Fibroblast of pulmonary artery (primary cell): ENCODE data around the gene ITGA4.

Experiments
- DNase-seq: peaks from one replicate; pipeline ENCODE4 v3.0.0-alpha.2; 2010; ENCODE audit warnings: low read depth
- H3K4me3 ChIP-seq: replicated peaks from 2 replicates; pipeline ENCODE4 v1.5.1; 2011; ENCODE audit warnings: low read depth, mild to moderate bottlenecking, control low read depth, low read length, moderate library complexity
- CTCF ChIP-seq: IDR thresholded peaks from 2 replicates; pipeline ENCODE4 v1.5.1; 2011; ENCODE audit warnings: mild to moderate bottlenecking, control low read depth, low read length, inconsistent platforms; ENCODE audit errors: missing control alignments

Gene ITGA4

GRCh38 chr2:181499231-181499630, 42.0 kb downstream of the ITGA4 start:
- DNase-seq, result no peak
- no peak for TF ChIP-seq CTCF
- H3K4me3 ChIP-seq, result no peak overlapping the region

DNA sequence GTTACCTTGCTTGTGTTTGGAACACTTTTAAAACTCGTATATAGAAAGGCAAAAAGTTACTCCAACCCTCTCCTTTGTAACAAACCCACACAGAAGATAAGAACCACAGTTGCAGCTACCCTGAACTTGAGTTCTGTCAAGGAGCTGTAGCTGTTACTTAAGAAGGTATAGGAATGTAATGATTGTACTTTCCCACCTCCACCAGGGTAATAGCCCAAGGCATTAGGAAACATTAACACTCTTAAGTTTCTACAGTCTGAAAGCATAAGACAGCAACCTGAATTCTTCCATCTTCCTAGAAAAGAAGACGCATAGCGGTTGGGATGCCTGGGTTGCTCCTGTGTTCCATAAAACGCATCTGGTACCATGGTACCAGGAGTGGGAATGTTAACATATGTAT, 43.0 kb downstream of the ITGA4 start:
- no peak for TF ChIP-seq CTCF
- H3K4me3 ChIP-seq, result no peak overlapping the region
- no peak for DNase-seq

GRCh38 chr2:181515719-181516118, 58.5 kb downstream of the ITGA4 start:
- H3K4me3 ChIP-seq, result no peak overlapping the region
- DNase-seq, result no peak
- no peak for TF ChIP-seq CTCF

DNA sequence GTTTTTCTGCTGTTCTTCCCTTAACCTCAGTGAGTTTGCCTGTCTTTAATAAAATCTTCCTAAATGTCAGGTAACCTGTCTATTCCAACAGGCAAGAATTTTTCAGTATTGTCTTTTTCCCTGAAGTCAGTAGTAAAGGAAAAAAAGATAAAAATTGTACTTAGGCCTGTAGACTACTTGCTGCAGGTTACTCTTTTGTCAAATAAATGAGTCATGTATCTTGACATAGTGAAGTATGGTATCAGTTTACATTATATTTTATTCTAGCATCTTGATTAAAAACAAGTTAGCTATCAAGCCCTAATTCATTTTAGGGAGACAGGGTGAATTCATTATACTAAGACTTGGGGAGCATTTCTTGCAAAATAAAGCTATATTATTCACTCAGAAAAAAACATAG, 59.8 kb downstream of the ITGA4 start:
- H3K4me3 ChIP-seq, result no peak overlapping the region
- DNase-seq, result no peak
- no peak for TF ChIP-seq CTCF

DNA sequence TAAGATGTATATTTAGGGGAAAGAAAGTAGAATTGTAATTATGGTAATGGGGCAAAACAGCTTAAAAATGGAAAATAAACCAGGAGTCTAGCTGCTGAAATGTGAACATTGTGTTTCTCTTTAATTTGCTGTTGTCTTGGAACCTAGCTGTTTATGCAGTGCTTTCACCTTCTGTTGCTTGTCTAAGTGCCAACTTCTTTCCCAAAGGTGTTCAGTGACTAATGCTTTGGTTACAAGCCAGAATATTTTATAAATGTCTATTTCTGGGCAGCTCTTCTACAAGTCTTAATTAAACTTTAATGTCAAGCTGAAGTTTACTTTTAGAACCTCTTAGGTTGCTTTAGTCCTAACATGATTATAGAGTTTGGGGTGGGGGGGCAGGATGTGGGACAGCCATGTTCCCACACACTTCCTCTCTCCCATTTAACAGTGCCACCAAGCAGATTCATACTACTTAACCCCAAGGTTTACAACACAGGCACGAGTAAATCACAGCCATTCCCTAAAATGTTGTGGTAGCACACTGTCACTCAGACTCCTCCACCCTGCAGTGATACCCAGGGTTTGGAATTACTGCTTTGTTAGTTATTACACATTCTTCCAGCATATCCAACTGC, 60.6 kb downstream of the ITGA4 start:
- no peak overlapping the region for H3K4me3 ChIP-seq
- TF ChIP-seq CTCF, result no peak
- DNase-seq, result peak; percentile 3

- no peak for DNase-seq
- H3K4me3 ChIP-seq, result no peak overlapping the region
- no peak for TF ChIP-seq CTCF
Measured at GRCh38 chr2:181520253-181520652, 63.1 kb downstream of the ITGA4 start.

GRCh38 chr2:181523756-181524155, 66.6 kb downstream of the ITGA4 start:
- TF ChIP-seq CTCF, result no peak
- DNase-seq, result no peak
- no peak overlapping the region for H3K4me3 ChIP-seq
